ENCODE results near the gene CCL13.

DNA sequence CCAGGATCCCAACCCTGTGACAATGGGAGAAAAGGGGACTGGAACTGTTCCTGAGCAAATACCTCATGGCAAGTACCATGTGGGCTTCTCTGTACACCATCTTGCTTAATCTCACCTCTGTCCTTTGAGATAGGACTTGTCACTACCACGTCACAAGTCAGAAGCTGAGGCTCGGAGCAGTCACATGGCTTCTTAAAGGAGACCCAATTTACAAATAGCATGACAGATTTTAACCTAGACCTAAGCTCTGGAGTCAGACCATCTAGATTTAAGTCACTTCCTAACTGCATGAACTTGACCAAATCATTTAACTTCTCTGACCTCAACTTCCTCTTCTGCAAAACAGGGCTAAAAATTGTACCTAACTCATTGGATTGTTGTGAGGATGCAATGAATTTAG is 42.7 kb downstream of the CCL13 start:
- TF ChIP-seq GATA2 (IDR thresholded peaks at IDR 0.05; ENCODE audit: low read depth, low read length) = no peak
- no peak for TF ChIP-seq GATA3 (IDR thresholded peaks at IDR 0.05; ENCODE audit: low read depth, low read length)

Data from SH-SY5Y (cell line).